ENCODE results near the gene ZNHIT1.
"Not testable (repeated sequence)": the region's sequence is repeated elsewhere in the genome, so short reads cannot be mapped to it uniquely, and the experiment has no call there.

ZNHIT1 gene

DNA sequence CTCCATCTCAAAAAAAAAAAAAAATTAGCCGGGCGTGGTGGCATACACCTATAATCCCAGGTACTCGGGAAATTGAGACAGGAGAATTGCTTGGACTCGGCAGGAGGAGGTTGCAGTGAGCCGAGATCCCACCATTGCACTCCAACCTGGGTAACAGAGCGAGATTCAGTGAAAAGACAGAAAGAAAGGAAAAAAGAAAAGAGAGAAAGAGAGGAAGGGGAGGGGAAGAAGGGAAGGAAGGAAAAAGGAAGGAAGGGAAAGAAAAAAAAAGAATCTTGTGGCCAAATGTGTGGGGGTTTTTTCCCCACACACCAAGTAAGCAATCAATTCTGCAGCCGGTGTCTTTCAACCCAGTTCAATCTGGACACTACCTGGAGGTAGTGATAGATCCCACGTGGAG is 28.9 kb upstream of the ZNHIT1 start:
- DNase-seq, result no peak

GRCh38 chr7:101195884-101196283 is 22.1 kb upstream of the ZNHIT1 start:
- no peak for DNase-seq

- DNase-seq, result no peak
These were observed 20.0 kb upstream of the ZNHIT1 start for GRCh38 chr7:101197991-101198390.

DNA sequence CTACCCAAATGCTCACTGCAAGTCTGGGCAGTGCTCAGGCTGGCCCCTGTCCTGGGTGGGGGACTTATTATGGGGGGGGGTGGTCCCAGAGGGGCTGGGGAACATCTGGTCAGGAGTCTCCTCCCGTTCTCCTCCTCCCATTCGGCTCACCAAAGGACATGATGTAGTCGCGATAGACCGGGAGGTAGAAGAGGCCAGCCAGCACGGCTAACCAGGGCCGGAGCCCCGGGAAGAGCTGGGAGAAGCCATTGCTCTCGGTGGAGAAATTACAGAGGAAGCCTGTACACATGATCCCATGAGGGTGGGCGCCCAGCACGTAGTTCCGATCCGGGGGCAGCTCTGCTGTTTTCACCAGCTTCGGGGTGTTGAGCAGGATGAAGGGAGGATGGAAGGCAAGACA is 19.5 kb upstream of the ZNHIT1 start:
- DNase-seq, result no peak

GRCh38 chr7:101199522-101199921 is 18.4 kb upstream of the ZNHIT1 start:
- not testable (repeated sequence) for DNase-seq

GRCh38 chr7:101200504-101200861 is 17.5 kb upstream of the ZNHIT1 start:
- no peak for DNase-seq

GRCh38 chr7:101200862-101201599 is 16.9 kb upstream of the ZNHIT1 start, which contains the start of gene MOGAT3:
TSS of gene MOGAT3 (minus strand) at chr7:101201036. CDS start at chr7:101200854, 182 bp downstream.
- no peak for DNase-seq

- no peak for DNase-seq
These were observed 16.0 kb upstream of the ZNHIT1 start for GRCh38 chr7:101201695-101202602.

GRCh38 chr7:101202603-101202918 is 15.4 kb upstream of the ZNHIT1 start:
- DNase-seq, result no peak

DNA sequence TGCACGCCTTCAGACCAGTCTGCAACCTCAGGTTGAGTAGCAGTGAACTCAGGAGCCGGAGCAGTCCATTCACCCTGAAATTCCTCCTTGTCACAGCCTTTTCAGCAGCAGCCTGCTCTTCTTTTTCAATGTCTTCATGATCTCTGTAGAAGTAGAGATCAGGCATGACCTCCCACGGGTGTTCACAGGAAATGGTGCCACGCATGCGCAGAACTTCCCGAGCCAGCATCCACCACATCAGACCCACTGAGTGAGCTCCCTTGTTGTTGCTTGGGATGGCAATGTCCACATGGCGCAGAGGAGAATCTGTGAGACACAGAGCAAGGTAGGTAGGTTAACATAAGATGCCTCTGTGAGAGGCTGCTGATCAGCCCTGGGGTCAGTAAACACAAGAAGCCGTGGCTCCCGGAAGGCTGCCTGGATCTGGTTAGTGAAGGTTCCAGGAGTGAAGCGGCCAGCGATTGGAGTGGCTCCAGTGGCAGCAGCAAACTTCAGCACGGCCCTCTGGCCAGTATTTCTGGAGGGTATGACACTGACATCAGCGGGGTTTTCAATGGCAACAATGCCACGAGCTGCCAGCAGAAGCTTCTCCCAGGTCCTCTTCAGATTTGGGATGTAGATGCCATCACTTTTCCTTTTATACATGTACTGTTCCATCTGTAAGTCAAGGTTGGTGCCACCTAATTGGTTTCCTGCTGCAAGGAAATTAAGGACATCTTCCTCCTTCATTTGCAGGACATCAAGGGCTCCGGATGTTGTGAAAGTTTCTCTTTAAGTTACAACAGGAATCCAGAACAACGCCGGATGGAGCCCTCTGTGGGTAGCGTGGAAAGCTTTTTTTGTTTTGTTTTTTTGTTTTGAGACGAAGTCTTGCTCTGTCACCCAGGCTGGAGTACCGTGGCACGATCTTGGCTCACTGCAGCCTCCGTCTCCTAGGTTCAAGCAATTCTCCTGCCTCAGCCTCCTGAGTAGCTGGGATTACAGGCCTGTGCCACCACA is 13.9 kb upstream of the ZNHIT1 start:
- not testable (repeated sequence) for DNase-seq

DNA sequence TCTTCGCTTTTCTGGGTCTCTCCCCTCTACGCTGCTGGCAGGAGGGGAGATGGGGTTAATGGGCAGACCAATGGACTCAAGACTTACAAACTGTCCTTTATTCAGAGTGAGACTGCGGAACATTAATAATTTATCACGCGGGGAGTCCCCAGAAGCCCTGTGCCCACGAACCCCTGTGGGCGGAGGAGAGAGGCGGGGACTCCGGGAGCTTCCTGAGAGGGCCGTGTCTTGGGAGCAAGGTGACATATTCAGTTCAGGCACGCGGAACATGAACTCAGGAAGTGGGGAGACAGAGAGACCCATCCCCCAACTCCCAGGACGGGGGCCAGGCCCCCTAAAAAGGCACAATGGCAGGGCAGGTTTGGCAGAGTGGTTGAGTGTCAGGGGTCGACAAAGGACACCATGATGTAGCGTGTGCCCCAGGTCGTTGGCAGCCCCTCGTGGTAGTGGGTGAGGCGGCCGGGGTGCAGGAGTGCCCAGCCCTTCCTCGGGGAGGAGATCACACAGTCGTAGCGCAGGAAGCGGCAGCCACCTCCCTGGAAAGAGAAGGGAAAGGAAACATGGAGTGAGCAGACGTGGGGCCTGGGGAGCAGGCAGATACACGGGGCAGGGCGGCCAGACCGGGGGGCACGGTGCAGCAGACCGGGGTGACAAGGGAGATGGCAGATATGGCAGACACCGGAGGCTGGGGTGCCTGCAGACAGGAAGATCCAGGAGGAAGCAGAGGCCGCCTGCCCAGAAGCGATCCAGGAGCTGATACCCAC is 11.9 kb upstream of the ZNHIT1 start:
- DNase-seq, result no peak

DNA sequence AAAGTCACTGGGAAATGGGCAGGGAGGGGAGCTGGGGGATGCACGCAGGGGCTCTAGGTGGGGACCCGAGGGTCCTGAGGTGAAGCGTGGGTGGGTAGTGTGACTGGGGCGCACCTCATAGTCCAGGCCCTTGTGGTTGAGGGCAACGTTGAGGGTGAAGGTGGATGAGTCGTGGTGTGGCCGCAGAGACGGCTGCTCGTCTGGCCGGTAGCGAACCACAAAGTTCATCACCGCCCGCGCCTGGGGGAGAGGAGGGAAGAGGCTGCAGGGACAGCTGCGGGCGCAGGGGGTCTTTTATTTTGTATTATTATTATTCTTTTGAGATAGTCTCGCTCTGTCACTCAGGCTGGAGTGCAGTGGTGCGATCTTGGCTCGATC is 11.3 kb upstream of the ZNHIT1 start:
- no peak for DNase-seq

- DNase-seq, result no peak
These were observed 10.5 kb upstream of the ZNHIT1 start for GRCh38 chr7:101207459-101207858.

DNA sequence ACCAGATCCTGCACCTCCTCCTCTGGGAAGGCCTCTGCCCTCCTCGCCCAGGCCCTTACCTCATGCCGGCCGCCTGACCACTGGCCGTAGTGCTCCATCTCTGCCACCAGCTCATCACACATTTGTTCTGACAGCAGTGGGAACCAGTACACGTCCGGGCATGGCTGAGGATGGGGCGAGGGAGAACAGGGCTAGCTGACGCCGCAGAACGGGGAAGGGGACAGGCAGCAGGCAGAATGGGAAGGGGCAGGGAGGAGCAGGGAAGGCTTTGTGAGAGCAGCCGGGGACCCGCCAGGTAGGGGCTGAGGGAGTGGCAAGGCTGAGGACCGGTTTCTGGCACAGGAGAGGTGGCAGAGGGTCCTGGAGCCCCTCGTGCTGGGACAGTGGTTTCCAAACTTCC is 9.2 kb upstream of the ZNHIT1 start:
- DNase-seq, result no peak

GRCh38 chr7:101210143-101210542 is 7.8 kb upstream of the ZNHIT1 start:
- DNase-seq, result no peak

DNA sequence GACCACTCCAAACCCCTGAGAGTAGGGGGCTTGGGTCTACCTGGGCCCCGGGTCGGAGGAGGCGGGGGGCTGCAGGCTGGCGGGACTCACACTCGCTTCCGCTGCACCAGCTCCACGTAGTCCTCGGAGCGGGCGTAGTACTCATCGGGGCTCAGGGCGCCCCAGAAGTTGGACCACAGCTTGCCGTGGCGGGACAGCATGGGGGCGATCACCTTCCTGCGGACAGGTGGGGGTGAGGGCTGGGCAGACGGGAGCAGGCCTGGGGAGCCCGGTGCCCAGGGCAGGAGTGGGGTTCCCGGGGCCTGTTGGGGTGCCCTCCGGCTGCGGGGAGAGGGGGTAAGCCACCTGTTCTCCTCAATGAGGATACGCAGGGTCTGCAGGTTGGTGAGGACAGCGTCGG is 6.5 kb upstream of the ZNHIT1 start:
- no peak for DNase-seq

DNA sequence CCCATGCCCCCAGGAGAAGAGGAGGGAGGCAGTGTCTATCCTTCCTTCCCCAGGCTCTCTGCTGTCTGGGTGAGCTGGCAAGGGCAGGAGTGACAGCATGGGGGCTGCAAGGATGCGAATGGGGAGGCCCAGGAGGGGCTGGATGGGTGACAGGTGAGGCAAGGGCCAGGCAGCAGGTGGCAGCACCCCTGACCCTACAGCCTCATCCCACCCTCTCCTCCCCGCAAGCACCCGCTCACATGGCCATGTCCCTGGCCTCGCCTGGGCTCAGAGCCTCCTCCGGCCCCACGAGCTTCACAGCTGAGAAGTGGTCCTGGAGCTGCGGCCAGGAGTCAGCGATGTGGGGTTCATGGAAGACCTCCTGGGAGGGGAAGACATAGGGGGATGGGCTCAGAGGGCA is 6.0 kb upstream of the ZNHIT1 start:
- no peak for DNase-seq

DNA sequence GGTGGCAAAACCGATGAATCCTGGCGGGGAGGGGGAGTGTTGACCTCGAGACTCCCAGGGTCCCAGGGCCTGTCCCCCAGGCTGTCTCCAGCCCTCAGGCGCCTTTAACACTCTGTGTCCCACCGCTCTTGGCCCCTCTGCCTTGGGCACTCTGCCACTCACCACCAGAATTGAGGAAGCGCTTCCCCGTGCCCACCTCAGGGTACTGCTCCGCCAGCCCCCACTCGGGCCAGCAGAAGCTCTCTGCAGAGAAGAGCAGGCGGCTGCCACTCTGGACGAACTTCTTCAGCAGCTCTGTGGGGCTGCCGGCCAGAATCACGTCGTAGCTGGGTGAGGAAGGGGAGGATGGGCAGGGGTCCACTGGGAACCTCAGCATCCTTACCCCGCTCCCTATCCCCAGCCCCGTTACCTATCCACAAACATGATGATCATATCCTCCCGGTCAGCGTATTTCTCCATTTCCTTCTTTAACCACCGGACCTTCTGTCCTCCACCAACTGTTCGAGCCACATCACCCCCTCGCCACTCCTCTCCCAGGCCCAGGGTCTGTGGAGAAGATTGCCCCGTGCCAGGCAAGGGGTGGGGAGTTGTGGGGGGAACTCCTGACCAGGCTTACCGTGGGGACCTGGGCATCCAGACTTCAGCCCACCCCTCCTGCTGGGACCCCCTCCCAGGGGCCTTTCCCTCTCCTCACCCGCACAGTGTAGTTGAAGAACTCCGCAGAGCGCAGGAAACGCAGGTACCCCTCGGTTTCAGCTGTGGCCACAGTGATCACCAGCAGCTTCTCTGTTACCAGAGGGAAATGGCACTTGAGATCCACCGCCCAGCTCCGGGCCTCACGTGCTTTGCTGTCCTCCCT is 1.7 kb upstream of the ZNHIT1 start:
- no peak for DNase-seq

DNA sequence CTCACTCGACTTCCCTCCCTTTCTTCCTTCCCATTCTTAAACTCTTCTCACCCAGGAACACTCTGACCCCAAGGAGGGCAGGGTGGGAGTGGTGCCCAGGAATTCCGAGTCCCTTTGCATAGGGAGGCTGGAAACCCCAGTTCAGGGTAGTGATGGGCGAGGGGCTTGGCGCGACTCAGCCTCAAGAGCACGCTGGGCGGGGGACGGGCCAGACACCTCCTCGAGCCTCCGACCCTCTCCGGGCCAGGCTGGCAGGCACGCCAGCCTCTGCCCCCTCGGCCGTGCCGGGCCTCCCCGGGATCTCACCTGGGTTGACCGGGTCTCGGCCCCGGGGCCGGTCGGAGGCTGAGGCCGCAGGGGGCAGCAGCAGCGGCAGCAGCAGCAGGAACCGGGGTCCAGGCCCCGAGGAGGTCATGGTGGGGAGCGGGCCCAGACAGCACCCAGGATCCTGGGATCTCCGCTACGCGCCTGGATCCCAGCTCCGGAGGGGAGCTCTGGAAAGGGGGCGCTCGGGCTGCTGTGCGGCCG is 1.0 kb upstream of the ZNHIT1 start:
- peak; percentile 29 for DNase-seq

DNA sequence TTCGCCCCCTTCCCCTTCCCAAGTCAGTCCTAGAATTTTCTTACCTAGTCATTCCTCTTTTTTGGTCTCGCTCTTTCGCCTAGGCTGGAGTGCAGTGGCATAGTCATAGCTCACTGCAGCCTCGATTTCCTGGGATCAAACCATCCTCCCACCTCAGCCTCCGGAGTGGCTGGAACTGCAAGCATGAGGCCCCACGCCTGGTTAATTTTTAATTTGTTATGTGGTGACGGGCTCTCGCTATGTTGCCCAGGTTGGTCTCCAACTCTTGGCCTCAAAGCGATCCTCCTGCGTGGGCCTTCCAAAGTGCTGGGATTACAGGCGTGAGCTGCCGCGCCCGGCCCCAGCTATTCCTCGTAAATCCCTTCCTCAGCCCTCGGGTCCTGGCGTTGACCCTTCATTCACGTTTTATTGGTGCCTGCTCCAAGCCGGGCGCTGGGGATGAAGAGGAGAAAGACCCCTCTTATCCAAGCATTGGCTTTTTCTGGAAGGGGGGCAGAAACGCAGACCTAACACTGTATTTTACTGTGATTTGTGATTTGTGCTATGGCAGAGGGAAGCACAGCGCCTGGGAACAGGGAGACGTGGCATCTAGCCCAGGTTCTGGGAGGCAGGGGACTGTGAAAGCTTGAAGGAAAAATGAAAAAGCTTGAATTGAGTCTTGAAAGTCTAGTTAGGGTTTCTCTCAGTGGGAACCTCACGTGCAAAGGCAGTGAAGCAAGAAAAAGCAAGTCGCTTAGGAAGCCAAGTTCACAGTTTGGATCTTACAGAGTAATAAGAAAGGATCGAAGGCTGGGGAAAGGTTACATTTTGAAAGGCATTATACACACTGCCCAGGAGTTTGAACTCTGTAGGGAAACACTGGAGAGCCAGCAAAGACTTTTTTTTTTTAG is 516 bp downstream of the ZNHIT1 start:
- DNase-seq, result no peak
